K562 (cell line): Measurements from ENCODE around the gene ARL2. TPM values are rescaled to one million over a fixed set of nuclear protein-coding genes. Genes with fewer than 3 reads are reported as not detected.

Experiments used
- ARNT ChIP-seq, 2 experiments: fragments of 450-650 bp; IDR thresholded peaks; 2 replicates each; pipeline ENCODE4 v1.6.1; 2016; ENCODE audit warnings: mild to moderate bottlenecking in 1 of 2
- BRF1 ChIP-seq: IDR thresholded peaks from 3 replicates; pipeline ENCODE4 v1.6.1; 2011; ENCODE audit warnings: borderline replicate concordance, mild to moderate bottlenecking; ENCODE audit not compliant: insufficient read length; ENCODE audit errors: extremely low read depth
- CBFA2T3 ChIP-seq: fragments of 450-650 bp; IDR thresholded peaks from 2 replicates; pipeline ENCODE4 v1.6.1; 2017
- CC2D1A ChIP-seq: fragments of 450-650 bp; IDR thresholded peaks from 2 replicates; pipeline ENCODE4 v1.6.1; 2017; ENCODE audit warnings: mild to moderate bottlenecking
- CEBPG ChIP-seq, 3 experiments: fragments of 200-800 bp in 1 of 3; sonication (Bioruptor generic) in 1 of 3; sonication (generic) in 1 of 3; formaldehyde crosslinking in 1 of 3; IDR thresholded peaks in 2 of 3; conservative IDR thresholded peaks in 1 of 3; 2 replicates each; pipeline versions ENCODE4 v1.6.1 to v1.8.0; 2016 to 2022; ENCODE audit warnings: missing compliant biosample characterization in 2 of 3, missing genetic modification characterization in 2 of 3, mild to moderate bottlenecking in 1 of 3, missing genetic modification reagents in 1 of 3
- CHD2 ChIP-seq: IDR thresholded peaks from 2 replicates; pipeline ENCODE4 v1.6.1; 2011; ENCODE audit warnings: low read depth, low read length
- CREM ChIP-seq: IDR thresholded peaks from 2 replicates; pipeline ENCODE4 v1.6.1; 2014; ENCODE audit warnings: antibody characterized with exemption, low read depth
- ETS2 ChIP-seq: IDR thresholded peaks from 2 replicates; pipeline ENCODE4 v1.6.1; 2016; ENCODE audit warnings: borderline replicate concordance, missing genetic modification characterization, mild to moderate bottlenecking, moderate library complexity, missing compliant biosample characterization; ENCODE audit not compliant: poor library complexity, severe bottlenecking
- ETV1 ChIP-seq: fragments of 450-650 bp; conservative IDR thresholded peaks from 2 replicates; pipeline ENCODE4 v1.6.1; 2016; ENCODE audit warnings: missing genetic modification characterization, control low read depth, low read depth, missing compliant biosample characterization
- FOXK1 ChIP-seq: sonication (generic); formaldehyde crosslinking; IDR thresholded peaks from 2 replicates; pipeline ENCODE4 v1.8.0; 2022; ENCODE audit warnings: missing genetic modification reagents, mild to moderate bottlenecking, borderline replicate concordance
- GTF2F1 ChIP-seq: IDR thresholded peaks from 2 replicates; pipeline ENCODE4 v1.6.1; 2011; ENCODE audit warnings: low read depth, low read length, improper control_type of control experiment
- HCFC1 ChIP-seq: IDR thresholded peaks from 2 replicates; pipeline ENCODE4 v1.6.1; 2012; ENCODE audit warnings: low read depth, low read length, improper control_type of control experiment
- HNRNPL ChIP-seq: fragments of 200-400 bp; formaldehyde crosslinking; IDR thresholded peaks from 2 replicates; pipeline ENCODE4 v1.6.1; 2017; ENCODE audit warnings: low read depth, mild to moderate bottlenecking, low read length
- KLF13 ChIP-seq: fragments of 450-650 bp; IDR thresholded peaks from 2 replicates; pipeline ENCODE4 v1.6.1; 2016; ENCODE audit warnings: missing genetic modification characterization, low read depth, mild to moderate bottlenecking, missing compliant biosample characterization, moderate library complexity, borderline replicate concordance
- L3MBTL2 ChIP-seq: fragments of 450-650 bp; IDR thresholded peaks from 2 replicates; pipeline ENCODE4 v1.6.1; 2016; ENCODE audit warnings: mild to moderate bottlenecking, moderate library complexity
- NELFE ChIP-seq: IDR thresholded peaks from 2 replicates; pipeline ENCODE4 v1.6.1; 2011; ENCODE audit warnings: mild to moderate bottlenecking; ENCODE audit not compliant: insufficient read depth, insufficient read length
- NR4A1 ChIP-seq, 2 experiments: fragments of 250-450 bp in 1 of 2; fragments of 450-650 bp in 1 of 2; sonication (Bioruptor Pico) in 1 of 2; IDR thresholded peaks; 2 replicates each; pipeline versions ENCODE4 v1.4.0 to v1.6.1; 2016 to 2020; ENCODE audit warnings: mild to moderate bottlenecking in 2 of 2, missing compliant biosample characterization in 1 of 2, missing genetic modification characterization in 1 of 2, moderate library complexity in 1 of 2
- RAD21 ChIP-seq, 2 experiments: fragments of 250-450 bp in 1 of 2; fragments of 450-650 bp in 1 of 2; sonication (Bioruptor Pico) in 1 of 2; formaldehyde crosslinking in 1 of 2; IDR thresholded peaks in 1 of 2; conservative IDR thresholded peaks in 1 of 2; 2 replicates each; pipeline versions ENCODE4 v1.4.0 to v1.8.0; 2020 to 2022; ENCODE audit warnings: mild to moderate bottlenecking in 2 of 2, moderate library complexity in 1 of 2
- XRCC4 ChIP-seq: IDR thresholded peaks from one replicate; pipeline ENCODE4 v1.6.1; 2011; ENCODE audit not compliant: insufficient read depth, insufficient read length; ENCODE audit errors: extremely low read depth
- ZBTB33 ChIP-seq: sonication (generic); formaldehyde crosslinking; IDR thresholded peaks from 2 replicates; pipeline ENCODE4 v1.8.1; 2023; ENCODE audit warnings: mild to moderate bottlenecking, missing genetic modification reagents
- ZFP36 ChIP-seq: fragments of 150-350 bp; IDR thresholded peaks from 2 replicates; pipeline ENCODE4 v1.6.1; 2018; ENCODE audit warnings: low read length, low read depth; ENCODE audit not compliant: partially characterized antibody
- ZNF282 ChIP-seq: sonication (generic); formaldehyde crosslinking; IDR thresholded peaks from 2 replicates; pipeline ENCODE4 v1.8.1; 2023; ENCODE audit warnings: missing genetic modification reagents
- ZNF316 ChIP-seq: fragments of 450-650 bp; IDR thresholded peaks from 2 replicates; pipeline ENCODE4 v1.6.1; 2016
- ZNF57 ChIP-seq: fragments of 450-650 bp; formaldehyde crosslinking; IDR thresholded peaks from 2 replicates; pipeline ENCODE4 v1.4.0; 2020; ENCODE audit warnings: mild to moderate bottlenecking, moderate library complexity
- ZNF584 ChIP-seq: fragments of 200-800 bp; sonication (Bioruptor generic); IDR thresholded peaks from 2 replicates; pipeline ENCODE4 v1.6.1; 2016; ENCODE audit warnings: low read depth, mild to moderate bottlenecking, missing genetic modification characterization, missing compliant biosample characterization
- polyA plus RNA-seq, 8 experiments: library from polyadenylated mRNA; depleted of rRNA in 4 of 8; stranded (reverse) in 5 of 8; unstranded in 3 of 8; fragments of >200 nt; fragmentation: Nextera tagmentation in 2 of 8; fragmentation: Illumina TruSeq in 1 of 8; extraction: Ambion mirVana in 2 of 8; extraction: Trizol in 1 of 8; gene quantifications; 2 replicates each; pipeline versions ENCODE4 v1.2.1 to v1.2.3, GENCODE V29; 2011 to 2014; ENCODE audit warnings: inconsistent platforms in 1 of 8, missing spikeins in 1 of 8
- total RNA-seq, 7 experiments: library from RNA; depleted of rRNA in 6 of 7; stranded (reverse); fragments of >200 nt in 6 of 7; fragmentation: Illumina TruSeq in 2 of 7; extraction: Trizol in 2 of 7; gene quantifications; 2 replicates each; pipeline versions ENCODE4 v1.2.1 to v1.2.3, GENCODE V29; 2011 to 2021; ENCODE audit warnings: low replicate concordance in 1 of 7

Gene ARL2
- total and polyA plus RNA-seq, 9 of the 15 experiments (the other 6 are each of a cell fraction or from before 2014, with no cell fraction given) = 5.7 to 154 (median 92.2) TPM

GRCh38 chr11:64998141-64998540 is 15.8 kb upstream of the ARL2 start (continued):
- no peak for TF ChIP-seq ZBTB33 (CRISPR knock-in tag)
- no peak for TF ChIP-seq CC2D1A
- TF ChIP-seq ARNT (IDR thresholded peaks at IDR 0.05) = 0 out of 4 replicates have a peak, but pooled peaks of 1 of the 2 experiments have one; percentile 24
- peak; percentile 14; the same call in 1 of the 2 replicates for TF ChIP-seq CBFA2T3
- no peak for TF ChIP-seq ZNF282 (CRISPR knock-in tag)
- TF ChIP-seq CHD2 = no peak
- TF ChIP-seq HNRNPL = no peak
- TF ChIP-seq HCFC1 = peak; percentile 49; the same call in 1 of the 2 replicates
- TF ChIP-seq NELFE = no peak
- TF ChIP-seq RAD21 (CRISPR knock-in tag; conservative IDR thresholded peaks at IDR 0.05 in 1 of 2, IDR thresholded peaks at IDR 0.05 in 1 of 2) = no peak
- no peak for TF ChIP-seq ZNF584 (CRISPR knock-in tag)
- TF ChIP-seq ETS2 (tag) = no peak
- no peak for TF ChIP-seq ZNF57
- TF ChIP-seq L3MBTL2 = peak; percentile 87
- TF ChIP-seq CEBPG (CRISPR knock-in tag; IDR thresholded peaks at IDR 0.05) = no peak
- TF ChIP-seq CEBPG (tag; conservative IDR thresholded peaks at IDR 0.05 in 1 of 2, IDR thresholded peaks at IDR 0.05 in 1 of 2) = no peak
- TF ChIP-seq GTF2F1 = no peak
- no peak for TF ChIP-seq BRF1
- no peak for TF ChIP-seq NR4A1 (CRISPR knock-in tag; IDR thresholded peaks at IDR 0.05)
- no peak for TF ChIP-seq NR4A1 (tag; IDR thresholded peaks at IDR 0.05)
- TF ChIP-seq FOXK1 = no peak
- no peak for TF ChIP-seq KLF13 (tag)
- no peak for TF ChIP-seq ZFP36
- no peak for TF ChIP-seq ZNF316
- no peak for TF ChIP-seq ETV1 (tag)
- TF ChIP-seq CREM = 0 out of 2 replicates have a peak, but pooled peaks have one; percentile 28
- no peak for TF ChIP-seq XRCC4
